Central memory CD4-positive, alpha-beta T cell (primary cell): Measurements from ENCODE around the gene YPEL1.
A peak's percentile ranks its signal among the peaks of the same experiment; 100 is the strongest.
"Not testable (repeated sequence)": the region's sequence is repeated elsewhere in the genome, so short reads cannot be mapped to it uniquely, and the experiment has no call there.

Source experiments
- DNase-seq: peaks from one replicate; pipeline ENCODE4 v3.0.0; 2022

YPEL1 gene

GRCh38 chr22:21753374-21754111 lies 17.9 kb upstream of the YPEL1 start:
- DNase-seq: no peak

DNA sequence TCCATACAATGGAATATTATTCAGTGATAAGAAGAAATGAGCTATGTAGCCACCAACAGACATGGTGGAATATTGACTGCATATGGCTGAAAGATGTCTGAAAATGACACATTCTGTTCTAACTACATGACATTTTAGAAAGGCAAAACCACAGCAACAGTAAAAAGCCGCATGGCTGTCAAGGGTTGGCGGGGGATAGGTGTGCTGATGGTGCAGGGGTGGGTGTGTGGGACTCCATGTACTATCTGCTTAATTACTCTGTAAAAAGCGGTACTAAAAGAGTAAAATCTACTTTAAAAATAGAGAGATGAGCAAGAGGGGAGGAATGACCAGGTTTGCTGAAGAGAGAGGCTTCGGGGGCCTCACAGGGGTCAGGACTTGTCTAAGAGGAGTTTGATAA lies 16.7 kb upstream of the YPEL1 start:
- DNase-seq: no peak

- no peak for DNase-seq
These were observed 10.4 kb upstream of the YPEL1 start for GRCh38 chr22:21745948-21746347.

- DNase-seq: not testable (repeated sequence)
These were observed 9.3 kb upstream of the YPEL1 start for GRCh38 chr22:21744917-21745316.

GRCh38 chr22:21741790-21742189 lies 6.2 kb upstream of the YPEL1 start:
- DNase-seq: no peak

DNA sequence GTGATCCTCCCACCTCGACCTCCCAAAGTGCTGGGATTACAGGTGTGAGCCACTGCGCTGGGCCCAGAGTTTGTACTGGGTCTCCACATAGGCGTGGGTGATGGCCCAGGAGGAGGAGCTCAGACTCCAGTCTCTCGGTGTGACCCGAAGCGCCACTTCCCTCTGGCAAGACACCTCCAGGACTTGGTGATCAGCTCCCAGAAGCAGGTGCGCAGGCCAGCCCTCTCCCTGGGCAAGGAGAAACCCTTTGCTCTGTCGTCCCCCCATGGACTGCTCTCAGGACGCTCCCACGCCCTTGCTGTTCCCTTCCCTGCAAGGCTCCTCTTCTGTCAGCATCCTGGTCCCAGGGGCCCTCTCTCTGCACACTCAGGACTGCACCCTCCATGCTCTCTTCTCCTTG lies 5.5 kb upstream of the YPEL1 start:
- no peak for DNase-seq

DNA sequence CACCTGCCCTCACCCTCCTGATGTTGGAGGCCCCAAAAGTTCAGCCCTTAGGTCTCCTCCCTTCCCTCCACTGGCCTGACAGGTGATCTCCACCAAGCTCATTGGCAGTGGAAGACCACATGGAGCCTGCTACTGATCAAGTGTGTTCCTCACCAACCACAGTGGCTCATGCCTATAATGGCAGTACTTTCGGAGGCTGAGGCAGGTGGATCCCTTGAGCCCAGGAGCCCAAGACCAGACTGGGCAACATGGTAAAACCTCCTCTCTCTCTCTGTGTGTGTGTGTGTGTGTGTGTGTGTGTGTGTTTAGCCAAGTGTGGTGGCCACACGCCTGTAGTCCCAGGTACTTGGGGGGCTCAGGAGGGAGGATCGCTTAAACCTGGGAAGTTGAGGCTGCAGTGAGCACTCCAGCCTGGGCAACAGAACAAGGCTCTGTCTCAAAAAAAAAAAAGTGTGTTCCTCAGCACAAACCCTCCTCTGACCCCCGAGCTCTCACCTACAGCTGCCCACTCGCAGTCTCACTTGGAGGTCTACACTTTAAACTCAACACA lies 4.3 kb upstream of the YPEL1 start:
- no peak for DNase-seq

GRCh38 chr22:21738966-21739365 lies 3.4 kb upstream of the YPEL1 start:
- DNase-seq: no peak

DNA sequence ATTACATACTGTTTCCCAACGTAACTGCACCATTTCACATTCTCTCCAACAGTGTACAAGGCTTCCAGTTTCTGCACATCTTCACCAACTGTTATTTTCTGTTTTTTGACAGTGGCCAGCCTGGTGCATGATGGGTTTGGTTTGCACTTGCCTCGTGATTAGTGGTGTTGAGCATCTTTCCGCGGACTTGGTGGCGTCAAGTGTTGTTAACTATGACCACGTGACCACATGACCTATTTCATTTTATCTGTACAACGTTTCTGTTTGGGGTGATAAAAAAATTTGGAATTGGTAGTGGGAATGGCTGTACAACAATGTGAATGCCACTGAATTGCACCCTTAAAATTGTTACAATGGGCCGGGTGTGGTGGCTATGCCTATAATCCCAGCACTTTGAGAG lies 2.5 kb upstream of the YPEL1 start:
- no peak for DNase-seq

DNA sequence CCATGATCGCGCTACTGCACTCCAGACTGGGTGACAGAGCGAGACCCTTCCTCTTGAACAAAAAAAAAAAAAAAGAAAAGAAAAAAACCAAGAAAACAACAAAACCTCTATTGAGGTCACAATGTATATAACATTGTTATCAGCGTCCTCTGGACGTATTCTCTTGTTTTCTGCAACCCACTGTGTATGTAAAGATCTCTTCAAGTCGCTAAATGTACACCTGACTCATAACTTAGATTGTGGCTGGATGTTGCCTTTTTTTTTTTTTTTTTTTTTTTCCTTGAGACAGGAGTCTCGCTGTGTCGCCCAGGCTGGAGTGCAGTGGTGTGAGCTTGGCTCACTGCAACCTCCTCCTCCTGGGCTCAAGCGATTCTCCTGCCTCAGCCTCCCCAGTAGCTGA lies 1.4 kb upstream of the YPEL1 start:
- DNase-seq: no peak

GRCh38 chr22:21736084-21736642 lies 569 bp upstream of the YPEL1 start:
- no peak for DNase-seq

GRCh38 chr22:21734540-21735199 lies 924 bp downstream of the YPEL1 start:
- DNase-seq: peak; percentile 12

DNA sequence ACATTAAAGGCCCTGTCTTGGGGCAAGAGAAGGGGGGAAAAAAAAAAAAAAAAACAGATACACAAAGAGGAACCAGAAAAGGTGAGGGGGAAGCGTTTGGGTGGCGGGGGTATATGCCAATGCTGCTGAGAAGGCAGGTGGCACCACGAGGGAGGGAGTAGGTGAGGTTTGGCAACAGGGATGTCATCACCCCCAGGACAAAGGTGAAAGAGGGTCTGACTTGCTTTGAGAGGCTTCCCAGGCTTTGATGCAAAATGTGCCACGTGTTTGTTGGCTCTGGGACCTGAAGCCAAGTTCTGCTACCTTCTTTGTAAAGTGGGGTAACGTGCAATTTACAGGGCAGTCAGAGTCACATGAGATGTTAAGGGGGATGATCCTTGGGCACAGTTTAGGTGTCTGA lies 4.1 kb downstream of the YPEL1 start:
- no peak for DNase-seq

DNA sequence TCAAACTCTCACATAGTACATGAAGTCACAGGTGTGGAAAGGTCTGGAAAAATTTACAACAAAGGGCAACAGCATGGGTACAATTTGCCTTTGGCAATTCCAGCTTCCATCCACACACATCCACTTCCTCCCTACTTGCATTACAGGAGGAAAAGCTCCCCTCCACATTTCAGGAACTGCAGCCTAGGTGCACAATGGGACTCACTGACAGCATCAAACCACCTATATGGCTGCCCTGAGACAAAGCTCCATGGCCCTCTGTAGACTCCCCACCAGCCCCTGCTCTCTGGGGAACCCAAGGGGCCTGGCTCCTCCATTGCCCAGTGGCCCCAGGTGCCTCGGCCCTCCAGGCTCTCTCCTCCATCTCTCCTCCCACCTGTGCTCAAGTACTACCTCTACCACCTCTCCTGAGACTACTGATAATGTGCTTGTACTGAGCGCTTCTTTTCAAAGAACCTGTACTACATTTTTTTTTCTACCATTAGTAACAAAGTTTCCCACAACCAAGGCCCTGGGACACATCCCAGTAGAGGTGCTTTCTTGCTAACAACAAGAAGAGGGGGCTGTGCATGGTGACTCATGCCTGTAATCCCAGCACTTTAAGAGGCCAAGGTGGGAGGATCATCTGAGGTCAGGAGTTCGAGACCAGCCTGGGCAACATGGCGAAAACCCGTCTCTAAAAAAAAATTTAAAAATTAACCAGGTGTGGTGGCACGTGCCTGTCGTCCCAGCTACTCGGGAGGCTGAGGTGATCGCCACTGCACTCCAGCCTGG lies 4.9 kb downstream of the YPEL1 start:
- DNase-seq: no peak

- DNase-seq: not testable (repeated sequence)
These were observed 6.4 kb downstream of the YPEL1 start for GRCh38 chr22:21729184-21729583.

DNA sequence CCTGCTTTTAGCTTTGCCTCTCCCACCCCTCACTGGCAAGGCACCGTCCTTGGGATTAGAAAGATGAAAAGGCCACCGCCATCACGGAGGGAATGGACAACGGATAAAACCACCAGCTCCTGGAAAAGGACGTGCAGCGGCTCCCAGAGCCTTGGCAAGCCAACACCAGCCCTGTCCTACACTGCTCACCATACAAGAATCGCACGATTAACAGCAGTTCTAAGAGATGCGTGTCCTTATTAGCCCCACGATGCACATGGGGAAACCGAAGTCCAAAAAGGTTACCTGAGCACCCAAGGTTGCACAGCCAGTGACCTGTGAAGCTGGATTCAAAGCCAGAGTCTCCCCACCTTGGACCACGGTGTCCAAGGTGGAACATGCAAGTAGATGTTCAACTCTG lies 7.3 kb downstream of the YPEL1 start:
- no peak for DNase-seq

- DNase-seq: no peak
These were observed 7.8 kb downstream of the YPEL1 start for GRCh38 chr22:21727768-21728167.

- no peak for DNase-seq
These were observed 8.4 kb downstream of the YPEL1 start for GRCh38 chr22:21727159-21727558.

- no peak for DNase-seq
These were observed 8.9 kb downstream of the YPEL1 start for GRCh38 chr22:21726650-21727049.

DNA sequence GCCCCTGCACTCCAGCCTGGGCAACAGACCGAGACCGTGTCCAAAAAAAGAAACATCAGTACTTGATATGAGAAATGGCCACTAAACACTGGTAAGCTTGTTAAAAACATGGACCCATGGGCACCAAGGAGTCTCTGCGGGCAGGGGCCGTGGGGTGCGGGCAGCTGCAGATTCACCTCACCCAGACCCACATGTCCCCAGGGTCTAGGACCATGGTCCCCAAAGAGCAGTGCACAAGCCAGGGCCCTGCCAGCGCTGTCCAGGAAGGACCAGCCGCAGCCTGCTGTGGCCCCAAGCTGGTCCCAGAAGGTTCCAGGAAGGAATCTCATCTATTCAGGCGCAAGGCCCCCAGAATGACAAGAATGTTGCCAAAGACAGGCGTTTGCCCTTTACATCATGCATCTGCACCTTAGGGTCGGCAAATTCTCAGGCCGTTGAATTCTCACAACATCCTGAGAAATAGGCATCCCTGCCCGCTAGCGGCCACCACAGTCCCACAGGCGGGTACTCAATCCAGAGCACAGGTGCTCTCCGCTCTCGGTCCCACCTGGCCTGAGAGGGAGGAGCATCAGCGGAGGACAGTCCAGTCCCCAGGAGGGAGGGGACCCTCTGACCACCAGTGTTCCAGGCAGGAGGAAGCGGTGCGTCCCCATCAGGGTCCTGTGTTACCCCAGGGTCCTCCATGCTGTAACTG lies 9.5 kb downstream of the YPEL1 start:
- no peak for DNase-seq

DNA sequence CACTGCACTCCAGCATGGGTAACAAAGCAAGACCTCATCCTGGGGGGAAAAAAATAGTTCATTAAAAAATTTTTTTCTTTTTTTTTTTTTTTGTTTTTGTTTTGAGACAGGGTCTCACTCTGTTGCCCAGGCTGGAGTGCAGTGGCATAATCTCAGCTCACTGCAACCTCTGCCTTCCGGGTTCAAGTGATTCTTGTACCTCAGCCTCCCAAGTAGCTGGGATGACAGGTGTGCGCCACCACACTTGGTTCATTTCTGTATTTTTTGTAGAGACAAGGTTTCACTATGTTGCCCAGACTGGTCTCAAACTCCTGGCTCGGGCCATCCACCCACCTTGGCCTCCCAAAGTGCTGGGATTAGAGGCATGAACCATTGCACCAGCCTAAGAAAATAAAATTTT lies 11.1 kb downstream of the YPEL1 start:
- not testable (repeated sequence) for DNase-seq

DNA sequence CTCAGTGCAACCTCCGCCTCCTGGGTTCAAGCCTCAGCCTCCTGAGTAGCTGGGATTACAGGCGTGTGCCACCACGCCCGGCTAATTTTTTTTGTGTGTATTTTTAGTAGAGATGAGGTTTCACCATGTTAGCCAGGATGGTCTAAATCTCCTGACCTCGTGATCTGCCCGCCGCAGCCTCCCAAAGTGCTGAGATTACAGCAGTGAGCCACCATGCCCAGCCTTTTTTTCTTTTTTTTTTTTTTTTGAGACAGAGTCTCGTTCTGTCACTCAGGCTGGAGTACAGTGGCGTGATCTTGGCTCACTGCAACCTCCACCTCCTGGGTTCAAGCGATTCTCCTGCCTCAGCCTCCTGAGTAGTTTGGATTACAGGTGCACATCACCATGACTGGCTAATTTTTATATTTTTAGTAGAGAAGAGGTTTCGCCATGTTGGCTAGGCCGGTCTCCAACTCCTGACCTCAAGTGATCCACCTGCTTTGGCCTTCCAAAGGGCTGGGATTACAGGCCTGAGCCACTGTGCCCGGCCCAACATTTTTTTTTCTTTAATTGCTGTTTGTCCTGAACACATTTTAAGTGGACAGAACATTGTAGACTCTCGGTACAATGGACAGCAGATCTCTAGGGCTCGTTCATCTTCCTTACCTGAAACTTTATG lies 14.3 kb downstream of the YPEL1 start:
- DNase-seq: not testable (repeated sequence)
